ENCODE results near the gene RASL12.
"Not testable (repeated sequence)": the region's sequence is repeated elsewhere in the genome, so short reads cannot be mapped to it uniquely, and the experiment has no call there.

The RASL12 gene

DNA sequence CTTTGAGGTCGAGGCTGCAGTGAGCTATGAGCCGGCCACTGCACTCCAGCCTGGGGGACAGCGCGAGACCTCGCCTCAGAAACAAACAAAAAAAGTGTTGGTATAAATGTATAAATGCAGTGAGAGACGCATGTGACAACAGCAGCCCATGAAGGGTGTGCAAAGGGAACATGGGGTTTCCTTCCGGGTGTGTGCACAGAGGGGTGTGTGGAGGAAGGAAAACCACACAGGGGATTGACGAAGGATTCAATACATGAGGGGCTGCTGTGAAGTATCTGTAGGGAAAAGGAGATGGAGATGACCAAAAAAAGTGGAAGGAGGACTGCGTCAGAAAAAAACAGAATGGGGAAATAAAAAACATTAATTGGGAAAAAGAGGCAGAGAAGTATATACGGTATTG lies 39.5 kb downstream of the RASL12 start:
- TF ChIP-seq, protein P1, sequence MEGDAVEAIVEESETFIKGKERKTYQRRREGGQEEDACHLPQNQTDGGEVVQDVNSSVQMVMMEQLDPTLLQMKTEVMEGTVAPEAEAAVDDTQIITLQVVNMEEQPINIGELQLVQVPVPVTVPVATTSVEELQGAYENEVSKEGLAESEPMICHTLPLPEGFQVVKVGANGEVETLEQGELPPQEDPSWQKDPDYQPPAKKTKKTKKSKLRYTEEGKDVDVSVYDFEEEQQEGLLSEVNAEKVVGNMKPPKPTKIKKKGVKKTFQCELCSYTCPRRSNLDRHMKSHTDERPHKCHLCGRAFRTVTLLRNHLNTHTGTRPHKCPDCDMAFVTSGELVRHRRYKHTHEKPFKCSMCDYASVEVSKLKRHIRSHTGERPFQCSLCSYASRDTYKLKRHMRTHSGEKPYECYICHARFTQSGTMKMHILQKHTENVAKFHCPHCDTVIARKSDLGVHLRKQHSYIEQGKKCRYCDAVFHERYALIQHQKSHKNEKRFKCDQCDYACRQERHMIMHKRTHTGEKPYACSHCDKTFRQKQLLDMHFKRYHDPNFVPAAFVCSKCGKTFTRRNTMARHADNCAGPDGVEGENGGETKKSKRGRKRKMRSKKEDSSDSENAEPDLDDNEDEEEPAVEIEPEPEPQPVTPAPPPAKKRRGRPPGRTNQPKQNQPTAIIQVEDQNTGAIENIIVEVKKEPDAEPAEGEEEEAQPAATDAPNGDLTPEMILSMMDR (IDR thresholded peaks at IDR 0.05; ENCODE audit: low read depth, low read length), result no peak
- DNase-seq (ENCODE audit: low read depth in 2 of 2), result no peak
- H3K4me3 ChIP-seq (replicated peaks in 1 of 2; ENCODE audit: low read depth in 2 of 2, low read length in 2 of 2), result peak overlapping the region; percentile 90 to 92

DNA sequence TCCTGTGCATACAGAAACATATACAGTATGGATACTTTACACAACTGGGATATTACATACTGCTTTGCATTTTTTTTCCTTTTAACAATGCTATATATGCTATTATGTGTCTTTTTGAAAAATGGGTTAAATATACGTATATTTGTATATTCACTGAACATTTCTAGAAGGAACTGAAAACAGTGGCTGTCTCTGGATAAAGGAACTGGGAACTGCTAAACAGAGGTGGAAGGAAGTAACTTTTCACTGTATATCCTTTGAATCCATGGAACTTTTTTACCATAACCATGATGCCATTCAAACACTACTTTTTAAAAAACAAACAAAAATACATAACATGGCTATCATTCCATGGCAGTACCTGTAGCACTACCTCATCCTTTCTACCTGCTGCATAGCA lies 40.2 kb downstream of the RASL12 start:
- TF ChIP-seq, protein P1 (IDR thresholded peaks at IDR 0.05; ENCODE audit: low read depth, low read length), result no peak
- H3K4me3 ChIP-seq (replicated peaks in 1 of 2; ENCODE audit: low read depth in 2 of 2, low read length in 2 of 2), result no peak overlapping the region
- DNase-seq (ENCODE audit: low read depth in 2 of 2), result no peak

DNA sequence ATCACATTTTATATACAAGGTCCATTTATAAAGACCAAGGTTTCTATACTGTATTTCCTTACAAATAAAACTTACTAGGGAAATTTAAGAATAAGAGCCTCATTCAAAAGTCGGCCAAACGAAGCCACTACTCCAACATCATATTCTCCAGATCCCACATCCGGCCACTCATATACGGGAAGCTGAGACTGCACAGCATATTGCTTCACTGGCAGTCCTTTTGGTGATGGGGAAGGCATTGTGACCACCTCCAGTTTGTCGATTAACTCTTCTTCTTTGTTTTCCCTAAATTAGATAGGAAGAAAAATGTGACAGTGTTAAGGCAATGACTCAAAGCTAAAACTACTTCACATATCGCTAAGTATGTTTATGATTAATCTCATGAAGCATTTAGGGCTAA lies 41.0 kb downstream of the RASL12 start:
- no peak for DNase-seq (ENCODE audit: low read depth in 2 of 2)
- no peak overlapping the region for H3K4me3 ChIP-seq (replicated peaks in 1 of 2; ENCODE audit: low read depth in 2 of 2, low read length in 2 of 2)
- TF ChIP-seq, protein P1 (IDR thresholded peaks at IDR 0.05; ENCODE audit: low read depth, low read length), result no peak

DNA sequence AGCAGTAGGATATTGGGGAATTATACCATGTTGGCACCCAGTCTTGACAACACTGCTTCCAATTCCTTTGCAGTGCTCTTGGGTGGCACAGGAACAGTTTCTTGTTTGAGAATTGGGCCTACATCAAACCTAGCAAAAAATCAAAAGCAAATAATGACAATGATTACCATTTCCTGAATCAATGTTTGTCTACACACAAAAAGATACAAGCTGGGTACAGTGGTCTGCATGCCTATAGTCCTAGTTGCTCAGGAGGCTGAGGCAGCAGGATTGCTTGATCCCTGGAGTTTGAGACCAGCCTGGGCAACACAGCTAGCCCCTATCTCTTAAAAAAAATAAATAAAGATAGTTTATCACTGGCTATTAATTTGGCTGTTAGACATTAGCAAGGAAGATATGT lies 46.3 kb downstream of the RASL12 start:
- no peak for DNase-seq (ENCODE audit: low read depth in 2 of 2)
- H3K4me3 ChIP-seq (replicated peaks in 1 of 2; ENCODE audit: low read depth in 2 of 2, low read length in 2 of 2), result no peak overlapping the region
- TF ChIP-seq, protein P1 (IDR thresholded peaks at IDR 0.05; ENCODE audit: low read depth, low read length), result no peak

DNA sequence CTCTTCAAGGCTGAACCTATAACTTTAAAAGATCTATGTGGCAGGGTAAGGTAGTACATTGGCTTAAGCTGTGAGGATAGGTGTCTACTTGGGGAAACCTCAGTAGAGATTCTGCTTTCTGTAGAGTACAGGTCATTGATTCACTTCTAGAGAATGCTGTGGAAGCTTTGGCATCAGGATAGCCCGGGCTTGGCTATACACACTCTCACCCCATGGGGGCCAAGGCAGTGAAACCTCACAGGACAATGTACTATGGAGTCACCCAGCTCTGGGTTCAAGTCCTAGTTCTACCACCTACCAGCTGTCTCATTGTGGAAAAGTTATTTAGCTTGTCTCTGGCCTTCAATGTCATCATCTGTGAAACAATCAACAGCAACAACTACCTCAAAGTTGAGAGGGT lies 47.4 kb downstream of the RASL12 start:
- TF ChIP-seq, protein P1 (IDR thresholded peaks at IDR 0.05; ENCODE audit: low read depth, low read length), result no peak
- no peak for DNase-seq (ENCODE audit: low read depth in 2 of 2)
- no peak overlapping the region for H3K4me3 ChIP-seq (replicated peaks in 1 of 2; ENCODE audit: low read depth in 2 of 2, low read length in 2 of 2)

DNA sequence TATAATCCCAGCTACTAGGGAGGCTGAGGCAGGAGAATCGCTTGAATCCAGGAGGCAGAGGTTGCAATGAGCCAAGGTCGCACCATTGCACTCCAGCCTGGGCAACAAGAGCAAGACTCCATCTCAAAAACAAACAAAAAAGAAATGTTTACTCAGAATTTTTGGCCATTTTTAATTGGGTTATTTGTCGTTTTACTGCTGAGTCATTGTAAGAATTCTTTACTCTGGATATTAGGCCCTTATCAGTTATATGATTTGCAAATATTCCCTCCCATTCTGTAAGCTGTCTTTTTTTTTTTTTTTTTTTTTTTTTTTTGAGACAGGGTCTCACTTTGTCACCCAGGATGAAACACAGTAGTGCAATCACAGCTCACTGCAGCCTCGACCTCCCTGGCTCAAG lies 56.6 kb downstream of the RASL12 start:
- not testable (repeated sequence) for DNase-seq (ENCODE audit: low read depth in 2 of 2); H3K4me3 ChIP-seq (replicated peaks in 1 of 2; ENCODE audit: low read depth in 2 of 2, low read length in 2 of 2)

DNA sequence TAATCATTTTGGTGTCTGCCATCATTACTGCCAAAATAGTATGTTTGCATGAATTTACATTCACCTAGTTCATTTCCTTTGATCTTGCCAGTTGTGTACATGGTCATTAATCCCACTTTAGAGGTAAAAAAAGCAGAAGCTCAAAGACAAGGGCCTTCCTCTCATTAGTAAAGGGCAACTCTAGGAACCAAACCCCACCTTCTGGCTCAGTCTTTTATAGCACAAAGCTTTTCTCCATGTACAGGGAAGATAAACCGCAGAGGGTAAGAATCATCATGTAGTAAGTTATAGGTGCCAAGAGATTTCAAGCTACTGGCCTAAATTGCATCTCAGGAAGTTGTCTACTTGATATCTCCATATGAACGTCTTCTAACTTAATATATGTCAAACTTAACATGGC lies 58.8 kb downstream of the RASL12 start:
- TF ChIP-seq, protein P1 (IDR thresholded peaks at IDR 0.05; ENCODE audit: low read depth, low read length), result no peak
- peak; percentile 17 to 29 for DNase-seq (ENCODE audit: low read depth in 2 of 2)
- no peak overlapping the region for H3K4me3 ChIP-seq (replicated peaks in 1 of 2; ENCODE audit: low read depth in 2 of 2, low read length in 2 of 2)

All from cardiac fibroblast (primary cell).